Prostate gland (tissue), 2 donors: ENCODE data around the gene SMAD5. TPM values are rescaled to one million over a fixed set of nuclear protein-coding genes. Genes with fewer than 3 reads are reported as not detected.

Experiments
- DNase-seq: peaks from one replicate; pipeline ENCODE4 v3.0.0-alpha.2; 2019; ENCODE audit warnings: low spot score
- H3K27ac ChIP-seq, 2 donors: fragments of 200-600 bp; sonication (generic); 2 replicates each; pipeline ENCODE4 v1.5.1; 2017 to 2019
- H3K27me3 ChIP-seq: fragments of 200-600 bp; sonication (generic); replicated peaks from 2 replicates; pipeline ENCODE4 v1.5.1; 2019; ENCODE audit not compliant: insufficient read depth
- H3K36me3 ChIP-seq, 2 donors: fragments of 200-600 bp; sonication (generic); 1 replicate in 1 of 2; 2 replicates in 1 of 2; pipeline versions ENCODE4 v1.5.1 to v1.8.1; 2017 to 2019
- H3K4me1 ChIP-seq: fragments of 200-600 bp; sonication (generic); replicated peaks from 2 replicates; pipeline ENCODE4 v1.5.1; 2019
- H3K4me3 ChIP-seq, 2 donors: fragments of 200-600 bp; sonication (generic); 2 replicates each; pipeline ENCODE4 v1.5.1; 2017 to 2019
- H3K9me3 ChIP-seq: fragments of 200-600 bp; sonication (generic); 2 replicates; pipeline ENCODE4 v1.5.1; 2017
- POLR2A ChIP-seq: fragments of 450-650 bp; IDR thresholded peaks from one replicate; pipeline ENCODE4 v1.6.1; 2016; ENCODE audit warnings: antibody characterized with exemption, mild to moderate bottlenecking
- POLR2AphosphoS5 ChIP-seq: sonication (generic); formaldehyde crosslinking; IDR thresholded peaks from one replicate; pipeline ENCODE4 v1.6.1; 2017; ENCODE audit warnings: antibody characterized with exemption
- WGBS: methylation state at CpG from one replicate; pipeline ENCODE4 v1.1.5; 2018; 5-methylcytosine and 5-hydroxymethylcytosine counted together
- intact Hi-C: fragments of 100-400 bp; cut with DNase I; formaldehyde crosslinking; loops from one replicate; pipeline ENCODE4 v1.14.2; 2022
- total RNA-seq, 2 donors: library from RNA; depleted of rRNA; stranded (reverse); fragments of >200 nt; gene quantifications; one replicate each; pipeline ENCODE4 v1.1.0, GENCODE V29; 2016
- TF ChIP-seq, protein P1 (sequence below), 4 experiments: fragments of 200-600 bp in 2 of 4; fragments of 450-650 bp in 2 of 4; sonication (generic) in 2 of 4; IDR thresholded peaks; 1 replicate in 3 of 4; 2 replicates in 1 of 4; pipeline ENCODE4 v1.5.1; 2016 to 2019; ENCODE audit warnings: antibody characterized with exemption in 4 of 4, mild to moderate bottlenecking in 2 of 4, moderate library complexity in 2 of 4

The SMAD5 gene
- total RNA-seq, 2 donors from 2014 or later = 34.2 to 37.3 TPM

GRCh38 chr5:136166909-136167308, 34.3 kb downstream of the SMAD5 start:
- Histone ChIP-seq H3K4me1 (no peaks in the 10 kb centered on the region), H3K27ac (no peak overlapping the region), H3K36me3 (no peaks in the 10 kb centered on the region), H3K4me3 (no peak overlapping the region), H3K27me3 (no peaks in the 10 kb centered on the region), H3K9me3 (no peaks in the 10 kb centered on the region)
- intact Hi-C loops = no loop called here
- DNase-seq = no peak
- TF ChIP-seq, protein P1, sequence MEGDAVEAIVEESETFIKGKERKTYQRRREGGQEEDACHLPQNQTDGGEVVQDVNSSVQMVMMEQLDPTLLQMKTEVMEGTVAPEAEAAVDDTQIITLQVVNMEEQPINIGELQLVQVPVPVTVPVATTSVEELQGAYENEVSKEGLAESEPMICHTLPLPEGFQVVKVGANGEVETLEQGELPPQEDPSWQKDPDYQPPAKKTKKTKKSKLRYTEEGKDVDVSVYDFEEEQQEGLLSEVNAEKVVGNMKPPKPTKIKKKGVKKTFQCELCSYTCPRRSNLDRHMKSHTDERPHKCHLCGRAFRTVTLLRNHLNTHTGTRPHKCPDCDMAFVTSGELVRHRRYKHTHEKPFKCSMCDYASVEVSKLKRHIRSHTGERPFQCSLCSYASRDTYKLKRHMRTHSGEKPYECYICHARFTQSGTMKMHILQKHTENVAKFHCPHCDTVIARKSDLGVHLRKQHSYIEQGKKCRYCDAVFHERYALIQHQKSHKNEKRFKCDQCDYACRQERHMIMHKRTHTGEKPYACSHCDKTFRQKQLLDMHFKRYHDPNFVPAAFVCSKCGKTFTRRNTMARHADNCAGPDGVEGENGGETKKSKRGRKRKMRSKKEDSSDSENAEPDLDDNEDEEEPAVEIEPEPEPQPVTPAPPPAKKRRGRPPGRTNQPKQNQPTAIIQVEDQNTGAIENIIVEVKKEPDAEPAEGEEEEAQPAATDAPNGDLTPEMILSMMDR (IDR thresholded peaks at IDR 0.05) = no peak
- TF ChIP-seq POLR2A (no peak), POLR2AphosphoS5 (no peak)
- WGBS = 63% methylated on average over 4 of the region's 4 CpGs

- Histone ChIP-seq H3K4me3 (no peak overlapping the region), H3K27ac (no peak overlapping the region), H3K9me3 (no peaks in the 10 kb centered on the region), H3K4me1 (no peaks in the 10 kb centered on the region), H3K27me3 (no peaks in the 10 kb centered on the region), H3K36me3 (no peaks in the 10 kb centered on the region)
- intact Hi-C loops = no loop called here
- DNase-seq = no peak
- 97% methylated on average over 3 of the region's 3 CpGs for whole genome bisulfite sequencing
- TF ChIP-seq POLR2AphosphoS5 (no peak), POLR2A (no peak)
- TF ChIP-seq, protein P1 (IDR thresholded peaks at IDR 0.05) = no peak
Measured at GRCh38 chr5:136169218-136169617, 36.6 kb downstream of the SMAD5 start.

DNA sequence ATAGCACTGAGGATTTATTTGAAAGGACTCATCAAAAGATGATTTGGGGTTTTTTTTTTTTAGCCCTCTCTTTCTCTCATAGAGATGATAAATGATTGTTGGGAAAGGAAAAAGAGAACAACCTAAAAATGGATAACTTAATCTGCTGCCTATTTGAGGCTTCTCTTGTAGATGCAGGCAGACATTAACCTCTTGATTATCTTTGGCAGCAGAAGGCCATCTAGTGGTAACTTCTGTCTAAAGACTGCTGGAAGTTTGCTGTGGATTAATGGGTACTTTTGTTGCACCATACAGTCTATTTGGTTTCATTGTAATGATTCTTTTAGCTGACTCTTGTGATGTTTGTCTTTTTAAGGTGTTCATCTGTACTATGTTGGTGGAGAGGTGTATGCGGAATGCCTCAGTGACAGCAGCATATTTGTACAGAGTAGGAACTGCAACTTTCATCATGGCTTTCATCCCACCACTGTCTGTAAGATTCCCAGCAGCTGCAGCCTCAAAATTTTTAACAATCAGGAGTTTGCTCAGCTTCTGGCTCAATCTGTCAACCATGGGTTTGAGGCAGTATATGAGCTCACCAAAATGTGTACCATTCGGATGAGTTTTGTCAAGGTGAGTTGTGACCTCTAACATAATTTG, 41.5 kb downstream of the SMAD5 start:
- intact Hi-C loops = loop anchor here (10.0 kb wide), 1 partner anchor 89 kb away; no protein-coding TSS in a partner anchor
- Histone ChIP-seq H3K4me3 (no peak overlapping the region), H3K27me3 (no peaks in the 10 kb centered on the region), H3K4me1 (no peaks in the 10 kb centered on the region), H3K27ac (no peak overlapping the region), H3K9me3 (no peaks in the 10 kb centered on the region), H3K36me3 (peaks cover 0 to 1% of the 10 kb centered on the region in 2 donors)
- no peak for DNase-seq
- TF ChIP-seq POLR2AphosphoS5 (peak; percentile 14), POLR2A (no peak)
- TF ChIP-seq, protein P1 (IDR thresholded peaks at IDR 0.05) = peak in 3 of 4 experiments; percentile 37 to 71 (median 65)
- 82% methylated on average over 2 of the region's 2 CpGs for WGBS

DNA sequence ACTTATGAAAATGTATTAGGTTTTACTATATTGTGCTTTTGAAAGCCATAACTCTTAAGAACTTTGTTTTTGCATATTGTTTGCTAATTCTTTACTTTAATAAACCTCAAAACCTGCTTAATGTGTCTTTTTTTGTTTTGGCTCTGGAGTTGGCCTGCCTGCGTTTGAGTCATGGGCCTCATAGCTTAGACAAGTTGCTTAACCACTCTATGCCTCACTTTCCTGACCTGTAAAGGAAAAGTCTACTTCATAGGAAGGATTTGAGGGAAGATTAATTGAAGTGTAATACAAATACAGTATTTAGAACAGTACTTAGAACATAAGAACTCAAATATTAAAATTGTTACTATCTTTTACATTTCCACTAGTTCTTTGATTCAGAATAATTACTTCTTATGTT, 50.0 kb downstream of the SMAD5 start:
- intact Hi-C loops = no loop called here
- TF ChIP-seq POLR2AphosphoS5 (no peak), POLR2A (no peak)
- TF ChIP-seq, protein P1 (IDR thresholded peaks at IDR 0.05) = no peak
- H3K27ac ChIP-seq = no peak overlapping the region
- no peak overlapping the region for H3K4me3 ChIP-seq
- peaks cover 0 to 7% of the 10 kb centered on the region in 2 donors for H3K36me3 ChIP-seq
- no peaks in the 10 kb centered on the region for H3K4me1 ChIP-seq
- no peaks in the 10 kb centered on the region for H3K9me3 ChIP-seq
- WGBS = 82% methylated on average over 1 of the region's 1 CpG
- DNase-seq = no peak
- H3K27me3 ChIP-seq = no peaks in the 10 kb centered on the region
